GM12878 (cell line): ENCODE measurements around the gene PKP3. TPM values are rescaled to one million over a fixed set of nuclear protein-coding genes. Genes with fewer than 3 reads are reported as not detected.

Experiments
- ATAC-seq: fragments of 200-7000 bp; cut with Tn5 transposase; 3 replicates; pipeline ENCODE4 v1.9.1; 2020; ENCODE audit warnings: mild to moderate bottlenecking, moderate library complexity
- BruUV-seq: library from RNA; stranded (reverse); fragments of 400-500 nt; replicated peaks from 2 replicates; lab custom pipeline; 2021; lab: Mats Ljungman, UMichigan
- CTCF ChIA-PET: fragments of 300-600 bp; sonication (Branson Sonifier 250); formaldehyde crosslinking; extraction: SDS; loops from one replicate; lab custom pipeline; 2021; ENCODE audit warnings: inconsistent platforms; lab: Yijun Ruan, JAX
- POLR2A ChIA-PET: fragments of 350-600 bp; formaldehyde crosslinking; extraction: SDS; loops from one replicate; lab custom pipeline; 2021; ENCODE audit warnings: inconsistent platforms; lab: Charles Lee
- RAD21 ChIA-PET: fragments of 300-600 bp; sonication (Branson Sonifier 250); formaldehyde crosslinking; loops from one replicate; lab custom pipeline; 2023; ENCODE audit warnings: antibody characterized with exemption; ENCODE audit not compliant: unreplicated experiment; lab: Charles Lee
- SMC1A ChIA-PET: fragments of 300-600 bp; sonication (Branson Sonifier 250); formaldehyde crosslinking; loops from one replicate; lab custom pipeline; 2023; ENCODE audit not compliant: unreplicated experiment, uncharacterized antibody; lab: Charles Lee
- DNase-seq: peaks from one replicate; pipeline ENCODE4 v3.0.0-alpha.2; 2011; ENCODE audit warnings: low read depth, low spot score
- FAIRE-seq: peaks from 3 replicates; lab custom pipeline; 2011; peaks lifted over from hg19 to GRCh38; lab: Jason Lieb, UNC
- H2AFZ ChIP-seq: 2 replicates; pipeline ENCODE4 v1.6.0; 2011; ENCODE audit warnings: low read depth, low read length, control low read depth; ENCODE audit not compliant: control insufficient read depth
- H3K27ac ChIP-seq: 2 replicates; pipeline ENCODE4 v1.5.1; 2011; ENCODE audit warnings: control low read depth; ENCODE audit not compliant: control insufficient read depth, insufficient read depth
- H3K27me3 ChIP-seq, 2 experiments: replicated peaks in 1 of 2; 2 replicates each; pipeline versions ENCODE4 v1.6.0 to v1.6.1; 2011; ENCODE audit warnings: low read length in 1 of 2; ENCODE audit not compliant: control insufficient read depth in 2 of 2, insufficient read depth in 2 of 2
- H3K36me3 ChIP-seq, 2 experiments: 2 replicates each; pipeline ENCODE4 v1.5.1; 2011; ENCODE audit warnings: low read length in 1 of 2; ENCODE audit not compliant: control insufficient read depth in 2 of 2, insufficient read depth in 2 of 2
- H3K4me1 ChIP-seq: 2 replicates; pipeline ENCODE4 v1.6.1; 2011; ENCODE audit warnings: mild to moderate bottlenecking, low read length, moderate library complexity, mixed read lengths; ENCODE audit not compliant: control insufficient read depth, insufficient read depth
- H3K4me2 ChIP-seq: 2 replicates; pipeline ENCODE4 v1.6.0; 2011; ENCODE audit warnings: control low read depth; ENCODE audit not compliant: control insufficient read depth, insufficient read depth
- H3K4me3 ChIP-seq: fragments of 200-600 bp; sonication (generic); 2 replicates; pipeline ENCODE4 v1.5.1; 2016
- H3K79me2 ChIP-seq: 2 replicates; pipeline ENCODE4 v1.6.0; 2011; ENCODE audit warnings: low read length; ENCODE audit not compliant: control insufficient read depth, insufficient read depth
- H3K9ac ChIP-seq: 2 replicates; pipeline ENCODE4 v1.8.0; 2011; ENCODE audit warnings: low read length, control low read depth, mixed read lengths; ENCODE audit not compliant: control insufficient read depth, insufficient read depth
- H3K9me3 ChIP-seq: replicated peaks from 3 replicates; pipeline ENCODE4 v1.5.1; 2011; ENCODE audit warnings: mild to moderate bottlenecking, low read length; ENCODE audit not compliant: control insufficient read depth, insufficient read depth
- H4K20me1 ChIP-seq: 2 replicates; pipeline ENCODE4 v1.6.0; 2011; ENCODE audit not compliant: control insufficient read depth, insufficient read depth
- BMI1 ChIP-seq: fragments of 450-650 bp; IDR thresholded peaks from 2 replicates; pipeline ENCODE4 v1.6.1; 2016; ENCODE audit warnings: mild to moderate bottlenecking, moderate library complexity, borderline replicate concordance
- IRF4 ChIP-seq: IDR thresholded peaks from 2 replicates; pipeline ENCODE4 v1.6.1; 2011; ENCODE audit warnings: low read depth, low read length
- KLF5 ChIP-seq: fragments of 450-650 bp; IDR thresholded peaks from 2 replicates; pipeline ENCODE4 v1.6.1; 2014; ENCODE audit warnings: mild to moderate bottlenecking; ENCODE audit not compliant: partially characterized antibody
- MEF2B ChIP-seq: fragments of 450-650 bp; IDR thresholded peaks from 2 replicates; pipeline ENCODE4 v1.6.1; 2018; ENCODE audit warnings: mild to moderate bottlenecking, moderate library complexity; ENCODE audit not compliant: partially characterized antibody, poor library complexity, severe bottlenecking
- POLR2AphosphoS2 ChIP-seq: IDR thresholded peaks from 2 replicates; pipeline ENCODE4 v1.6.1; 2011; ENCODE audit warnings: low read depth, mild to moderate bottlenecking, low read length, improper control_type of control experiment, moderate library complexity
- RELA ChIP-seq: fragments of 450-650 bp; IDR thresholded peaks from 2 replicates; pipeline ENCODE4 v1.8.0; 2014; ENCODE audit warnings: borderline replicate concordance; ENCODE audit not compliant: partially characterized antibody
- SMARCA5 ChIP-seq: fragments of 450-650 bp; IDR thresholded peaks from 2 replicates; pipeline ENCODE4 v1.6.1; 2017; ENCODE audit warnings: mild to moderate bottlenecking
- SP1 ChIP-seq: IDR thresholded peaks from one replicate; pipeline ENCODE4 v1.6.1; 2011; ENCODE audit warnings: low read depth, low read length
- STAT1 ChIP-seq: fragments of 450-650 bp; conservative IDR thresholded peaks from 2 replicates; pipeline ENCODE4 v1.6.1; 2014; ENCODE audit warnings: antibody characterized with exemption, mild to moderate bottlenecking
- TAF1 ChIP-seq: IDR thresholded peaks from 2 replicates; pipeline ENCODE4 v1.6.1; 2011; ENCODE audit warnings: mild to moderate bottlenecking, low read depth, low read length, borderline replicate concordance
- WGBS: methylation state at CpG from one replicate; pipeline ENCODE4 v1.1.6; 2016; ENCODE audit warnings: low lambda C conversion rate; ENCODE audit not compliant: insufficient replicate concordance, insufficient coverage; ENCODE audit errors: missing lambda C conversion rate; 5-methylcytosine and 5-hydroxymethylcytosine counted together
- in situ Hi-C: fragments of 300-500 bp; cut with MboI; formaldehyde crosslinking; loops from 9 replicates; pipeline ENCODE4 v1.14.3; 2018; ENCODE audit warnings: mixed read lengths
- intact Hi-C: fragments of 100-400 bp; cut with micrococcal nuclease; formaldehyde crosslinking; loops from one replicate; pipeline ENCODE4 v1.14.2; 2022; ENCODE audit not compliant: unreplicated experiment
- polyA plus RNA-seq, 11 experiments: library from polyadenylated mRNA; depleted of rRNA in 4 of 11; unstranded in 6 of 11; stranded (reverse) in 5 of 11; fragments of >200 nt; fragmentation: Nextera tagmentation in 4 of 11; fragmentation: Illumina TruSeq in 1 of 11; extraction: Ambion mirVana in 4 of 11; extraction: Trizol in 1 of 11; gene quantifications; 1 replicate in 1 of 11; 2 replicates in 10 of 11; pipeline versions ENCODE4 v1.2.1 to v1.2.3, GENCODE V29; 2011 to 2016; ENCODE audit warnings: inconsistent platforms in 2 of 11, missing spikeins in 2 of 11, low read depth in 1 of 11
- total RNA-seq, 4 experiments: library from RNA; depleted of rRNA in 3 of 4; stranded (reverse); fragments of >200 nt in 3 of 4; fragmentation: Illumina TruSeq in 1 of 4; extraction: Trizol in 1 of 4; gene quantifications; 2 replicates each; pipeline versions ENCODE4 v1.2.1 to v1.2.3, GENCODE V29; 2013 to 2021

Gene PKP3
- total and polyA plus RNA-seq, 10 of the 15 experiments (the other 5 are each of a cell fraction or from before 2014, with no cell fraction given): 0.45 to 0.90 TPM; not detected in 8

- no peak for TF ChIP-seq POLR2AphosphoS2
These were observed 11.9 kb upstream of the PKP3 start (continued) for GRCh38 chr11:382081-382629.

- ChIA-PET POLR2A (interaction anchor here (0.6 kb wide), 1 partner anchor 9 kb away, joined by 3 read pairs; no protein-coding TSS in a partner anchor), RAD21 (no interaction called here), SMC1A (no interaction called here), CTCF (no interaction called here)
- Histone ChIP-seq H3K27me3 (no peaks in the 10 kb centered on the region), H2AFZ (no peak overlapping the region), H3K4me3 (no peak overlapping the region), H3K9ac (no peak overlapping the region), H3K4me1 (no peaks in the 10 kb centered on the region), H3K79me2 (no peaks in the 10 kb centered on the region), H3K4me2 (no peak overlapping the region), H4K20me1 (no peaks in the 10 kb centered on the region), H3K9me3 (no peaks in the 10 kb centered on the region; the same call in 2 of the 3 replicates), H3K36me3 (no peaks in the 10 kb centered on the region), H3K27ac (no peak overlapping the region)
- TF ChIP-seq SMARCA5 (no peak), MEF2B (no peak), KLF5 (no peak), IRF4 (no peak), TAF1 (no peak), BMI1 (no peak), RELA (no peak), STAT1 (no peak), SP1 (no peak)
- ATAC-seq (no peak), DNase-seq (no peak), FAIRE-seq (no peak)
- in situ Hi-C loops: no loop called here
- intact Hi-C loops: no loop called here
- BruUV-seq: no TSS peak
- WGBS: 51% methylated on average over 14 of the region's 14 CpGs
These were observed 10.6 kb upstream of the PKP3 start for GRCh38 chr11:383431-383830.
